Measurements from ENCODE around the gene TRIML1.

- TF ChIP-seq POLR2A (IDR thresholded peaks at IDR 0.05) (no peak), POLR2AphosphoS5 (IDR thresholded peaks at IDR 0.05) (no peak)
- TF ChIP-seq, protein P1, sequence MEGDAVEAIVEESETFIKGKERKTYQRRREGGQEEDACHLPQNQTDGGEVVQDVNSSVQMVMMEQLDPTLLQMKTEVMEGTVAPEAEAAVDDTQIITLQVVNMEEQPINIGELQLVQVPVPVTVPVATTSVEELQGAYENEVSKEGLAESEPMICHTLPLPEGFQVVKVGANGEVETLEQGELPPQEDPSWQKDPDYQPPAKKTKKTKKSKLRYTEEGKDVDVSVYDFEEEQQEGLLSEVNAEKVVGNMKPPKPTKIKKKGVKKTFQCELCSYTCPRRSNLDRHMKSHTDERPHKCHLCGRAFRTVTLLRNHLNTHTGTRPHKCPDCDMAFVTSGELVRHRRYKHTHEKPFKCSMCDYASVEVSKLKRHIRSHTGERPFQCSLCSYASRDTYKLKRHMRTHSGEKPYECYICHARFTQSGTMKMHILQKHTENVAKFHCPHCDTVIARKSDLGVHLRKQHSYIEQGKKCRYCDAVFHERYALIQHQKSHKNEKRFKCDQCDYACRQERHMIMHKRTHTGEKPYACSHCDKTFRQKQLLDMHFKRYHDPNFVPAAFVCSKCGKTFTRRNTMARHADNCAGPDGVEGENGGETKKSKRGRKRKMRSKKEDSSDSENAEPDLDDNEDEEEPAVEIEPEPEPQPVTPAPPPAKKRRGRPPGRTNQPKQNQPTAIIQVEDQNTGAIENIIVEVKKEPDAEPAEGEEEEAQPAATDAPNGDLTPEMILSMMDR (IDR thresholded peaks at IDR 0.05), result no peak
These were observed 7.9 kb downstream of the TRIML1 start for GRCh38 chr4:188147176-188147575.
